GM12878 (cell line): ENCODE measurements around the gene GBP2.

Experiments used
- CEBPB ChIP-seq, 2 experiments: fragments of 150-350 bp in 1 of 2; IDR thresholded peaks; 2 replicates each; pipeline ENCODE4 v1.6.1; 2012 to 2014; ENCODE audit warnings: low read depth in 2 of 2, low read length in 2 of 2, borderline replicate concordance in 1 of 2, inconsistent platforms in 1 of 2
- FOXM1 ChIP-seq: IDR thresholded peaks from 2 replicates; pipeline ENCODE4 v1.6.1; 2012; ENCODE audit warnings: low read depth, mild to moderate bottlenecking, inconsistent platforms, low read length, moderate library complexity
- SIN3A ChIP-seq: IDR thresholded peaks from 2 replicates; pipeline ENCODE4 v1.6.1; 2012; ENCODE audit warnings: low read depth, low read length, improper control_type of control experiment
- TF ChIP-seq, protein P1 (sequence below), 3 experiments: IDR thresholded peaks in 2 of 3; conservative IDR thresholded peaks in 1 of 3; 2 replicates each; pipeline ENCODE4 v1.5.1; 2011; ENCODE audit warnings: low read depth in 3 of 3, low read length in 3 of 3, mild to moderate bottlenecking in 3 of 3, control low read depth in 2 of 3, moderate library complexity in 2 of 3, inconsistent platforms in 1 of 3, mixed read lengths in 1 of 3; ENCODE audit not compliant: control insufficient read depth in 2 of 3, insufficient read depth in 1 of 3; ENCODE audit errors: extremely low read depth in 1 of 3

DNA sequence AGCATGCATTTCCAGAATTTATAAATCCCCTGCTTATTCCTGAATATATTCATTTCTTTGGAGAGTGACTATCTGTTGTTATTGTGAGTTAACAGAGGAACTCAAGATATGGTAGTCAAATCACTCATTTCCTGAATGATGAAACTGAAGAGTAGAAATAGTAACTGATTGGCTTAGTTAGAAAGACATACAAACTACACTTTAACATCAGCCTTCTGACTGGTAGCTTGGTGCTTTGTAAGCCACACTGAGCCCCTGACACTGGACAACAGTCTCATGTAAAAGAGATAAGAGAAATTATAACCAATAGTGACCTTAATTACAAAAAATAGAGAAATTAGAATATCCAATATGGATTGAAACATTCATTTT lies 45.1 kb upstream of the GBP2 start:
- no peak for TF ChIP-seq CEBPB (IDR thresholded peaks at IDR 0.05; ENCODE audit: borderline replicate concordance in 1 of 2, low read depth in 2 of 2, low read length in 2 of 2)
- TF ChIP-seq SIN3A: no peak
- TF ChIP-seq FOXM1: no peak
- TF ChIP-seq, protein P1, sequence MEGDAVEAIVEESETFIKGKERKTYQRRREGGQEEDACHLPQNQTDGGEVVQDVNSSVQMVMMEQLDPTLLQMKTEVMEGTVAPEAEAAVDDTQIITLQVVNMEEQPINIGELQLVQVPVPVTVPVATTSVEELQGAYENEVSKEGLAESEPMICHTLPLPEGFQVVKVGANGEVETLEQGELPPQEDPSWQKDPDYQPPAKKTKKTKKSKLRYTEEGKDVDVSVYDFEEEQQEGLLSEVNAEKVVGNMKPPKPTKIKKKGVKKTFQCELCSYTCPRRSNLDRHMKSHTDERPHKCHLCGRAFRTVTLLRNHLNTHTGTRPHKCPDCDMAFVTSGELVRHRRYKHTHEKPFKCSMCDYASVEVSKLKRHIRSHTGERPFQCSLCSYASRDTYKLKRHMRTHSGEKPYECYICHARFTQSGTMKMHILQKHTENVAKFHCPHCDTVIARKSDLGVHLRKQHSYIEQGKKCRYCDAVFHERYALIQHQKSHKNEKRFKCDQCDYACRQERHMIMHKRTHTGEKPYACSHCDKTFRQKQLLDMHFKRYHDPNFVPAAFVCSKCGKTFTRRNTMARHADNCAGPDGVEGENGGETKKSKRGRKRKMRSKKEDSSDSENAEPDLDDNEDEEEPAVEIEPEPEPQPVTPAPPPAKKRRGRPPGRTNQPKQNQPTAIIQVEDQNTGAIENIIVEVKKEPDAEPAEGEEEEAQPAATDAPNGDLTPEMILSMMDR (IDR thresholded peaks at IDR 0.05 in 2 of 3, conservative IDR thresholded peaks at IDR 0.05 in 1 of 3; ENCODE audit: control insufficient read depth in 2 of 3, extremely low read depth in 1 of 3, insufficient read depth in 1 of 3, low read depth in 3 of 3, low read length in 3 of 3): no peak
